ENCODE data around the gene NKAIN2.
"Not testable (repeated sequence)": the region's sequence is repeated elsewhere in the genome, so short reads cannot be mapped to it uniquely, and the experiment has no call there.

NKAIN2 gene

DNA sequence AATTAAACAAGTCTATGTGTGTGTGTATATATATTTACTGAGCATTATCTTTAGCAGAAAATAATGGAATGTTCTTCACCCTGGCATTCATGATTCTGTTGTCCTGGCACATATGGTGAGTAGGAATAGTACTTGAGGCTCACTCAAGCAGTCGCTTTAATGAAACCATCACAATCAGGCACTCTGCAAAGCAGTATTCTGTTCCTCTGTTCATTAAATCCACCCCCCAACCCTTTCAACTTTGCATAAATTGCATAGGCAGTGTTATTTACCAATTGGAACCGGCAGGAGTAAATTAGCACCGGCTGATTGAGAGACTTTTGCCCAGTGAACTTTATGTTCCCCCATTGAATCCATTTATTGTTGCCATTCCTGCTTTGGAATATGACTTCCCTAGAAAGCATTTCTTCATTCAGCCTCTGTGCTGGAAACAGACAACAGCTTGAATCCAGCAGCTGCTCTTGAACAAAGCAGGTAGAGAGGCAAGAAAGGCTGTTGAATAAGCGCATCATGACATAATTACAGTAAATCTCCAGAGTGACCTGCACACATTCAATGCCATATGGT, 890.6 kb downstream of the NKAIN2 start:
- Mint-ChIP-seq H3K9me3 (no peaks in the 10 kb centered on the region), H3K4me3 (no peak overlapping the region), H3K36me3 (ENCODE audit: low read depth) (no peaks in the 10 kb centered on the region), H3K27ac (no peak overlapping the region), H3K27me3 (ENCODE audit: low read depth, poor library complexity) (peaks cover 3% of the 10 kb centered on the region), H3K4me1 (no peaks in the 10 kb centered on the region)
- DNase-seq, result no peak
- TF ChIP-seq, protein P1, sequence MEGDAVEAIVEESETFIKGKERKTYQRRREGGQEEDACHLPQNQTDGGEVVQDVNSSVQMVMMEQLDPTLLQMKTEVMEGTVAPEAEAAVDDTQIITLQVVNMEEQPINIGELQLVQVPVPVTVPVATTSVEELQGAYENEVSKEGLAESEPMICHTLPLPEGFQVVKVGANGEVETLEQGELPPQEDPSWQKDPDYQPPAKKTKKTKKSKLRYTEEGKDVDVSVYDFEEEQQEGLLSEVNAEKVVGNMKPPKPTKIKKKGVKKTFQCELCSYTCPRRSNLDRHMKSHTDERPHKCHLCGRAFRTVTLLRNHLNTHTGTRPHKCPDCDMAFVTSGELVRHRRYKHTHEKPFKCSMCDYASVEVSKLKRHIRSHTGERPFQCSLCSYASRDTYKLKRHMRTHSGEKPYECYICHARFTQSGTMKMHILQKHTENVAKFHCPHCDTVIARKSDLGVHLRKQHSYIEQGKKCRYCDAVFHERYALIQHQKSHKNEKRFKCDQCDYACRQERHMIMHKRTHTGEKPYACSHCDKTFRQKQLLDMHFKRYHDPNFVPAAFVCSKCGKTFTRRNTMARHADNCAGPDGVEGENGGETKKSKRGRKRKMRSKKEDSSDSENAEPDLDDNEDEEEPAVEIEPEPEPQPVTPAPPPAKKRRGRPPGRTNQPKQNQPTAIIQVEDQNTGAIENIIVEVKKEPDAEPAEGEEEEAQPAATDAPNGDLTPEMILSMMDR (IDR thresholded peaks at IDR 0.05), result no peak

DNA sequence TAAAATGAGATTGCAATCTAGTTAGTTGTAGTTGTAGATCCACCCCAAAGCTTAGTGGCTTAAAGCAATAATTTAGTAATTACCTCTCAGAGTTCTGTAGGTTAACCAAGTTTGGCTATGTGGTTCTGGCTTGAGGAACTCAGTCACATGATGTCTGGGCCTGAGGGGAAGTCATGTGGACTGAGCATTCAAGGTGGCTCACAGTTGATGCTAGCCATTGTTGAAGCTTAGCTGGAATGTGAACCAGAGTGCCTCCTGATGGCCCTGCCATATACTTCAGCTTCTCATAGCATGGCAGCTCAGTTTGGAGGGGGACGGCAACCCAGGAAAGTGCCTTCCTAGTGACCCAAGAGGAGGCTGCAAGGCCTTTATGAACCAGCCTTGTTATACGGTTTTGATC, 895.4 kb downstream of the NKAIN2 start:
- H3K27me3 Mint-ChIP-seq (ENCODE audit: low read depth, poor library complexity), result peaks cover 3% of the 10 kb centered on the region
- DNase-seq, result no peak
- H3K4me1 Mint-ChIP-seq, result no peaks in the 10 kb centered on the region
- H3K36me3 Mint-ChIP-seq (ENCODE audit: low read depth), result no peaks in the 10 kb centered on the region
- H3K9me3 Mint-ChIP-seq, result no peaks in the 10 kb centered on the region
- TF ChIP-seq, protein P1 (IDR thresholded peaks at IDR 0.05), result no peak
- no peak overlapping the region for H3K4me3 Mint-ChIP-seq
- H3K27ac Mint-ChIP-seq, result no peak overlapping the region

DNA sequence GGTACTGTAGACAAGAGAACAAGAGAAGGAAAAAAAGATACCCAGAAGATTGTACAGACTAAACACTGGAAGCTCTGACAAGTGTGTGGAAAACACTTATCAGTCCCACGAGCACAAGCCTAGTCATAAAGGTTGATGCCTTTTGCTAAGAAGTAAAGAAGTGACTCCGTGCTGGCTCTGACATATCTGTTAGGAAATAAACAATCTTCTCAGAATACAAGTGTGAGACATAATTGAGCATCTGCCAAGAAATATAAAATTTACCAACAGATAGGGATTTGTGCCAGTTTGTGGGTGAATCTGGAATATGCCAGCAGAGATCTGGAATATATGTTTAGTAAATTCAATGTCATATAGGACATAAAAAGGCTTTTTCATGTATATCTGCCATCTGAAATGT, 899.9 kb downstream of the NKAIN2 start:
- Mint-ChIP-seq H3K27ac (no peak overlapping the region), H3K36me3 (ENCODE audit: low read depth) (no peaks in the 10 kb centered on the region), H3K4me3 (no peak overlapping the region), H3K4me1 (no peaks in the 10 kb centered on the region), H3K27me3 (ENCODE audit: low read depth, poor library complexity) (no peaks in the 10 kb centered on the region), H3K9me3 (no peaks in the 10 kb centered on the region)
- TF ChIP-seq, protein P1 (IDR thresholded peaks at IDR 0.05), result no peak
- DNase-seq, result no peak

DNA sequence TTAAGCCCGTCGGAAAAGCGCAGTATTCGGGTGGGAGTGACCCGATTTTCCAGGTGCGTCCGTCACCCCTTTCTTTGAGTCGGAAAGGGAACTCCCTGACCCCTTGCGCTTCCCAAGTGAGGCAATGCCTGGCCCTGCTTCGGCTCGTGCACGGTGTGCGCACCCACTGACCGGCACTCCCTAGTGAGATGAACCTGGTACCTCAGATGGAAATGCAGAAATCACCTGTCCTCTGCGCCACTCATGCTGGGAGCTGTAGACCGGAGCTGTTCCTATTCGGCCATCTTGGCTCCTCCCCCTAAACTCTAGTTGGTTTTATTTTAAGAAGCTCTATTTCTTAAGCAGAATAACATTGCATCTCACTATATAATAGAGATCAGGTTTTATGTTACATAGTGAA, 908.9 kb downstream of the NKAIN2 start:
- not testable (repeated sequence) for H3K9me3 Mint-ChIP-seq; H3K27ac Mint-ChIP-seq; H3K36me3 Mint-ChIP-seq (ENCODE audit: low read depth); DNase-seq; H3K4me1 Mint-ChIP-seq; H3K27me3 Mint-ChIP-seq (ENCODE audit: low read depth, poor library complexity); H3K4me3 Mint-ChIP-seq

DNA sequence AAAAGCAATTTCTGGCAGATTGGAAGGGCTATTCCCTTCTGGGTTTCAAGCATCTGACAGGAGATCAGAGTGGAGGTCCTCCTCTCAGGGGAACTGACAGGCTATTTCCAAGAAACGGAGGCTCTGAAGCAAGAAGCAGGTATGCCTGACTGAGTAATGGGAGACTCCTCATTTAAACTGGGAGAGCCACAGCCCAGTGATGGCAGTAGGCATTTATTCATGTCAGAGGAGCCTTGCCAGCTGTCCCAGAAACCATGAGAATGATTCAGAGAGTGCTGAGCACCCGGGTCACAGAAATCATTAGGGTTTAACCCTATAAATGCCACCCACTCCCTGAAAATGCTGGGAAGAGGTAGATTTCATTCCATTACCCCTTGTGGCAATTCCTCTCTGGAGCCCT, 911.1 kb downstream of the NKAIN2 start:
- H3K27ac Mint-ChIP-seq, result no peak overlapping the region
- H3K4me3 Mint-ChIP-seq, result no peak overlapping the region
- peaks cover under 1% of the 10 kb centered on the region for H3K9me3 Mint-ChIP-seq
- no peaks in the 10 kb centered on the region for H3K27me3 Mint-ChIP-seq (ENCODE audit: low read depth, poor library complexity)
- no peaks in the 10 kb centered on the region for H3K36me3 Mint-ChIP-seq (ENCODE audit: low read depth)
- TF ChIP-seq, protein P1 (IDR thresholded peaks at IDR 0.05), result no peak
- no peaks in the 10 kb centered on the region for H3K4me1 Mint-ChIP-seq
- no peak for DNase-seq

DNA sequence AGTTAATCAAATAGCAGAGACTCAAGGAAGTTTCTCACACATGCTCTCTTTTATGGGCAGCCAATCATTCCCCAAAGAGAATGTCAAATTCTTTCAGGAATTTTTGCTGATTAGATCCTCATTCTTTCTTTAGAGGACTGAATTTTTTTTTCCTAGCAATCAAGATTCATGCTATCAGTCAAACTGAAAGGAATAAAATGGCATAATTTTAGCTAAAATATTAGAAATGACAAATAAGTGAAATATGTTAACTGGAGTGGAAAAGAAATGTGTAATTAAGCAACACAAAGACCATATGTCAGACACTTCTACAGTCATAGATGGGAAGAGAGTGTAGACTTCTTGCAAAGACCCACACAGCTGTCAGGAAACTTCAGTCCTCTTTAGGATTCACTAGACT, 916.2 kb downstream of the NKAIN2 start:
- Mint-ChIP-seq H3K27ac (no peak overlapping the region), H3K4me3 (no peak overlapping the region), H3K36me3 (ENCODE audit: low read depth) (no peaks in the 10 kb centered on the region), H3K4me1 (no peaks in the 10 kb centered on the region), H3K27me3 (ENCODE audit: low read depth, poor library complexity) (no peaks in the 10 kb centered on the region), H3K9me3 (no peaks in the 10 kb centered on the region)
- no peak for DNase-seq
- TF ChIP-seq, protein P1 (IDR thresholded peaks at IDR 0.05), result no peak
